ENCODE data around the gene PRR5. TPM values are rescaled to one million over a fixed set of nuclear protein-coding genes. Genes with fewer than 3 reads are reported as not detected.
"Not testable (repeated sequence)": the region's sequence is repeated elsewhere in the genome, so short reads cannot be mapped to it uniquely, and the experiment has no call there.

PRR5 gene
- total RNA-seq, 1 donor from 2014 or later: 2.9 TPM

DNA sequence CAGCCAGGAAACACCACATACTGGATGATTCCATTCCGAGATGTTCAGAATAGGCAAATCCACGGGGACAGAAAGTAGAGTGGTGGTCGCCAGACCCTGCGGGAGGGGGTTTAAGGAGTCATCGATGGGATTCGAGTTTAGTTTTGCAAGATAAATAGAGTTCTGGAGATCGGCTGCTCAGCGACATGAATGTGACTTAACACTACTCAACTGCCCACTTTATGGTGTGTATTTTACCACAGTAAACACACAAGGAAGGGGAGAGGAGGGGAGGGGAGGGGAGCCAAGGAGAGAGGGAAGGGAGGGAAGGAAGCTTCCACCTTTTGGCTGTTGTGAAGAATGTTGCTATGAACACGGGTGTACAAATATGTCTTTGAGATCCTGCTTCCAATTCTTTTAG lies 39.9 kb downstream of the PRR5 start:
- intact Hi-C loops (cut with micrococcal nuclease): no loop called here
- DNase-seq (no peak), ATAC-seq (no peak)

GRCh38 chr22:44743247-44743646 lies 41.2 kb downstream of the PRR5 start:
- no peak for DNase-seq
- intact Hi-C loops (cut with micrococcal nuclease): no loop called here
- no peak for ATAC-seq

DNA sequence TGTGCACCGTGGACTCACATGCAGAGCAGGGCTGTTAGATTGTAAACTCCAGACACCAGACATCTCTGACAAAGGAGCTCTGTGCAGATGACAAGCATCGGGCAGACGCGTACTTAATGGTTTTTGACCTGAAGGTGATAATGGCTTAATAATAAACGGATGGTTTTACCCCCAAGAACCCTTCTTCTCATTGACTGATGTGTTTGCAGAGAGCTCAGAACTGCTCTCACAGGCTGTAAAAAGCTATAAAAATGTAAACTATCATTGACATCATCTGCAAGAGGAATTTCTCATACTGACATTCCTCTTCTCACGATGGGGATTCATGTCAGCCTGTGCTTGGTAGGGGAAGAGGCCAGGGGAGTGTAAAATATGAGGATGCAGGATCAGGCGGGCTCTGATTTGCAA lies 41.8 kb downstream of the PRR5 start:
- intact Hi-C loops (cut with micrococcal nuclease): no loop called here
- DNase-seq (no peak), ATAC-seq (no peak)

DNA sequence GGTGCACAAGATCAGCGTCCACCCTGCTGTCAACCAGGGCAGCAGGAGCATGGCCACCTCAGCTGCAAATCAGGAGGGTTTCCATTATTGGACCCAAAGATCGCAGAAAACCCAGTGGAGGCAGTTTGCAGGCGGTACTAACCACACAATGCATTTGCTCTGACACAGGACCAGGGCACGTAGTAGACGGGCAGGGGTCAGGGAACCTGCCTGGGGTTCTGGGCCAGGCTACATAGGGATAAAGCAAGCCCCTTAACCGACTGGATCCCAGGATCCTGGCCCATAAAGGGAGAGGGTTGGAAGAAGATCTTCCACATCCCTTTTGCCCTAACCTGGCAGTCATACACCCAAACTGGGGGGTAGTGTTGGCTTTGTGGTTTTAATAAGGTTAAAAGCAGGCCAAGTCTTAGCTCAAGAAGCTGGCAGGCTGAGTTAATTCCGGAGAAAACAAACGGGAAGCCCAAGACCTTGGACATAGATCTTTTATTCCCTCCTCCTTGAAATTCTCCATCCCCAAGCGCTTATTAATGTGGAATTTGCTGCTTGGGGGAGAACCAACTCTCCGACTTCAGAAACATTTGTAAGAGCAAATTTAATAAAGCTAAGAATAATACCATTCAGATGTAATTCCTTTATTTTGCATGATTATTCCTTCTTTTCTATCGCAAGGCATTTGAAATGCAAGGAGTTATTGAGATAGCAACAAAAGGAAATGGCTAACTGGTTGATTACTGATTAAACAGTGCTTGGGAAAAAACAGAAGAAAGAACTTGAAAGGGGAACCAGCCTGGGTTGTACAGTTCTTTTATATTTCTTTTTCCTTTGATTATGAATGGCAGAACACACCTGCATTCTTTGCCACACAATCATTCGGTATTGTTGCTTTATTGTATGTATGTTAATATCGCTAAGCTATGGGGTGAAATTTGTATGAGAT lies 44.1 kb downstream of the PRR5 start:
- ATAC-seq (no peak), DNase-seq (no peak)

GRCh38 chr22:44747784-44748127 lies 45.8 kb downstream of the PRR5 start:
- DNase-seq; intact Hi-C loops (cut with micrococcal nuclease); ATAC-seq: not testable (repeated sequence)

More for the DNA sequence above, 44.1 kb downstream of the PRR5 start:
- intact Hi-C loops (cut with micrococcal nuclease): no loop called here

DNA sequence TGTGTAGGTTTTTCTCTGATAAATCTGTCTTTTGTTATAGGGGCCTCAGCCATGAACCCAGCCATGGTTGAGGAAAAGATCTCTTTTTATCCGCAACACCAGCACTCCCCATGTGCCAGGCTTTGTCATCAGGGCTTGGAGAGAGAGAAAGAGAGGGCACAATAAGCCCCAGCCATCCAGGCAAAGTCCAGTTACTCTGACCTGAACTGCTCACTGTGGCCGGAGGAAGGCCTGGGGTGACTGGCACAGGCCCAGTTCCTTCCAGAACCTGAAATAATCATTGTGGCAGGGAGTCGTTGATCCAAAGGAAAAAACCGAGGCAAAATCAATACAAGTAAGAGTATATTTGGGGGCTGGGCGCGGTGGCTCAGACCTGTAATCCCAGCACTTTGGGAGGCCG lies 46.5 kb downstream of the PRR5 start:
- intact Hi-C loops (cut with micrococcal nuclease): no loop called here
- DNase-seq (no peak), ATAC-seq (no peak)

GRCh38 chr22:44750481-44750880 lies 48.5 kb downstream of the PRR5 start:
- no peak for DNase-seq
- intact Hi-C loops (cut with micrococcal nuclease): no loop called here
- no peak for ATAC-seq

DNA sequence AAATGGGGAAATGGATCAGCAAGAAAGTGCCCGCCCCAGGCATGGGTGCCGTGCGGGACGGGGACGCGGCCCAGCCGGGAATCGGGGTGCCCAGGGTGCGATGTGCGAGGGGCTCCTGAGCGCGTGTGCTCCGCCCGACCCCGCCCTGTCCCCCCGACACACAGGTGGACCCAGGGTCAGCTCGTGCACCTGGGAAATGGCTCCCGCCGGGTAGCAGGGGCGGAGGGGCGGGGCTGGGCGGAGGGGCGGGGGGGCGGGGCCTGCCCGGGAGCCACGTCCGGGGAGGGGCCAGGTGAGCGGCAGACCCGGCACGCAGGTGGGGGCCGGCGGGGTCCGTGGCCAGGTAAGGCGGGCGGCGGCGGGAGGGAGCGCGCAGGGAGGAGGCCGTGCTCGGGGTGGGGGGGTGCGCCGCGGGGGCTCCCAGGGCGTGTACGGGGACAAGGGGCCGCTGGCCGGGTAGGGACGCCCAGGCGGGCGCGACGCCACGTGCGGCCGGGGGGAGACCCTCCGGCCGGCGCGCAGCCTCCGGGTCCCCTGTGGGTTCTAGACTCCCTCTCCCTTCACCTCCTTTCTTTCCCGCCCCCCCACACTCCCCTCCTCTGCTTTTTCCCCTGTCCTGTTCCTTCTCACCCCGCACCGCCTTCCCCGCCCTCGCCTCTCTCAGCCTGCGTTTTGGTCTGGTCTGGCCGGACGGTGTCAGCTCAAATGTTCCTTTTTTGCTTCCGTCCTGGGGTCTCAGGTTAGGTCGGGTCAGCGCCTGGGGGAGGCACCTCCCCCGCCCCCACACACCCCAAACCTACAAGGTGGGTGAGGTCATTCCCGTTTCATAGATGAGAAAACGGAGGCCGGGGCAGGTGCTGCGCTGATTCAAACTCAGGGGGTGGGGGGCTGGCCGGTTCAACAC lies 50.5 kb downstream of the PRR5 start, which contains the start of gene ARHGAP8:
Gene ARHGAP8, plus strand, starts transcription at position 291 of the 904 bp plus-strand sequence. CDS start 33,953 bp downstream, outside the sequence.
- no peak for ATAC-seq
- intact Hi-C loops (cut with micrococcal nuclease): no loop called here
- no peak for DNase-seq

DNA sequence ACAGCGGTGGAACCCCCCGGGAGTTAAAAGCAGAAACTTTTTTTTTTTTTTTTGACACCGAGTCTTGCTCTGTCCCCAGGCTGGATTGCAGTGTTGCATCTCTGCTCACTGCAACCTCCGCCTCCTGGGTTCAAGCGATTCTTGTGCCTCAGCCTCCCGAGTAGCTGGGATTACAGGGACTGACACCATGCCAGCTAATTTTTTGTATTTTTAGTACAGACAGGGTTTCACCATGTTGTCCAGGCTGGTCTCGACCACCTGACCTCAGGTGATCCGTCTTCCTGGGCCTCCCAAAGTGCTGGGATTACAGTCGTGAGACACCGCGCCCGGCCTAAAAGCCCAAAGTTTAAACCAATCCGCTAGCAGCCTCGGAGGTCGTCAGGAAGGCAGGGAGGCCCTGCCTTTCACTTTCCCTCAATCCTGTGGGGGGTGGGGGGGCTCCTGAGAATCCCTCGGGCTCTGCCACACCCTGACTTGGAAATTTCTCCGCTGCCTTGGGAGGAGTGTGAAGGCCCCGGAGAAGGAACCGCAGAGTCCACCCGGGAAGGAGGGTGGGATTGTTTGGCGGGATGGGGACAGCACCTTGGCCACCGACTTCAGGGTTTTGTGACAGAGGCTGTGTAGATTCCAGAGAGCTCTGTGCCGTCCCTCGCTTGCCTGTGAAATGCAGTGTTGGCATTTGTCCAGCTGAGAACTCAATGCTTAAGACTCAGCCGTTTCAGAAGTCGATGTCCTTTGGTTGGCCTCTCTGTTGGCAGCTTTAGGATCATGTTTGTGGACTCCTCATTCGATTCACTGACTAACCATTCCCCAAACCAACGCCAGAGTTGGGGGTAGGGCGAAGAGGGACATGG lies 51.4 kb downstream of the PRR5 start:
- intact Hi-C loops (cut with micrococcal nuclease): no loop called here
- DNase-seq: no peak
- no peak for ATAC-seq

- DNase-seq: no peak
These were observed 53.0 kb downstream of the PRR5 start for GRCh38 chr22:44754998-44755397.

GRCh38 chr22:44755417-44755816 lies 53.4 kb downstream of the PRR5 start:
- intact Hi-C loops (cut with micrococcal nuclease): no loop called here
- ATAC-seq (no peak), DNase-seq (no peak)

More at GRCh38 chr22:44754998-44755397, 53.0 kb downstream of the PRR5 start:
- intact Hi-C loops (cut with micrococcal nuclease): no loop called here
- ATAC-seq: no peak

GRCh38 chr22:44755956-44756361 lies 54.0 kb downstream of the PRR5 start:
- ATAC-seq (no peak), DNase-seq (no peak)
- intact Hi-C loops (cut with micrococcal nuclease): no loop called here

GRCh38 chr22:44758344-44758973 lies 56.5 kb downstream of the PRR5 start:
- DNase-seq (no peak), ATAC-seq (no peak)
- intact Hi-C loops (cut with micrococcal nuclease): no loop called here

DNA sequence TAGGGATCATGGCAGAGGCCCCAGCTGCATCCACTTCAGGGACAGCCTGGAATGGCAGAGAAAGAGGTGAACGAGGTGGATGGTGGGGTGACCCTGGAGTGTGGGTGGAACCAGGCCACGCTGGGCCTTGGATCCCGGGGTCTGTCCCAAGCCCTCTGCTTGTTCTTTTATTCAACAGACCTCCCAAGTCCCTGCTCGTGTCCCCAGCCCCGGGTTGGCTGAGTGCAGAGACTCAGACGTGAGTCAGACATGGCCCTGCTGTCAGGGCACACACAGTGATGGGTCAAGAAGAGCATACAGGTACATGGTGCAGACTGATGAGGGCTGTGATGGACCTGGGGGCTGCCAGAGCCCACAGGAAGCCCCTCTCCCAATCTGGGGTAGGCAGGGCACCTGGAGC lies 57.0 kb downstream of the PRR5 start:
- ATAC-seq (no peak), DNase-seq (no peak)
- intact Hi-C loops (cut with micrococcal nuclease): no loop called here

GRCh38 chr22:44759430-44760310 lies 57.7 kb downstream of the PRR5 start:
- intact Hi-C loops (cut with micrococcal nuclease): no loop called here
- no peak for DNase-seq
- ATAC-seq: no peak

DNA sequence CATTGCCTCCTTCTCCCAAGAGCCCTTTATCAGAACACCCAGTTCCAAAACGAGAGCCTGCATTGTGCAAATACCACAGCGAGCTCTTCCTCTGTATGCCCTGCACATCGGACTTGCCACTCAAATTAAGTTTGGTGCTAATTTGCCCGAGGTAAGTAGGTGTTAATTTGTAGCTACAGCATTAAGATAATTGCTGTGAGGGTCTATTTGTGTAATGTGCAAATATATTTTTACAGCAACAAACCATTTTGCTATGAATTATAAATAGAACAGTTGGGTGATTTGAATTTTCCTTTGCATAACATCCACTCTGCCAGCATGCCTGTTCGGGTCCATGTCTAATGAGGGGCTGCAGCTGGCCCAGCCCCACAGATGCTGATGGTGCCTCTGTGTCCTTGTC lies 58.5 kb downstream of the PRR5 start:
- ATAC-seq: no peak
- intact Hi-C loops (cut with micrococcal nuclease): no loop called here
- DNase-seq: no peak

- DNase-seq (no peak), ATAC-seq (no peak)
- intact Hi-C loops (cut with micrococcal nuclease): no loop called here
These were observed 59.0 kb downstream of the PRR5 start for GRCh38 chr22:44761025-44761424.

- DNase-seq (no peak), ATAC-seq (no peak)
- intact Hi-C loops (cut with micrococcal nuclease): no loop called here
These were observed 62.4 kb downstream of the PRR5 start for GRCh38 chr22:44764373-44764772.

All from left ventricle myocardium superior (tissue), 1 donor.